HuH-7.5 (cell line): ENCODE data around the gene LRRC4B.

ENCODE experiments used
- DNase-seq: peaks from one replicate; pipeline ENCODE4 v3.0.0; 2011; ENCODE audit warnings: low spot score

LRRC4B gene

GRCh38 chr19:50505856-50506611 is 62.2 kb downstream of the LRRC4B start:
- DNase-seq = no peak

GRCh38 chr19:50501568-50502475 is 66.4 kb downstream of the LRRC4B start:
- DNase-seq = no peak

DNA sequence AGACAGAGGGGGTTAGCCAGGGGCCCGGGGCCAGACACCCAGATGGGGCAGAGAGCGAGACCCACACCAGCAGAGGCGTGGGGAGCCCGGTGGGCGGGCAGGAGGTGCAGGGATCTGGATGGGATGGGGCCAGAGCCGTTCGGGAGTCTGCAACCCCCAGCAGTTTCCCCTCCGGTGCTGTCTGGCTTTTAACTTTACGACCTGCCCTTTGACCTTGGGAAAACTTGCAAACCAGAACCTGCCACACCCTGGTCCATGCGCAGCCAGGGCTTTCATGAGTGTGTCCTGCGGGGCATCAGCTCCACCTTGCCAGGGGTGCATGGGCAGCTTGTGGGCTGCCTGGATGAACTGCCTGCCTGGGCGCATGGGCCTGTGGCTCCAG is 67.1 kb downstream of the LRRC4B start:
- no peak for DNase-seq

DNA sequence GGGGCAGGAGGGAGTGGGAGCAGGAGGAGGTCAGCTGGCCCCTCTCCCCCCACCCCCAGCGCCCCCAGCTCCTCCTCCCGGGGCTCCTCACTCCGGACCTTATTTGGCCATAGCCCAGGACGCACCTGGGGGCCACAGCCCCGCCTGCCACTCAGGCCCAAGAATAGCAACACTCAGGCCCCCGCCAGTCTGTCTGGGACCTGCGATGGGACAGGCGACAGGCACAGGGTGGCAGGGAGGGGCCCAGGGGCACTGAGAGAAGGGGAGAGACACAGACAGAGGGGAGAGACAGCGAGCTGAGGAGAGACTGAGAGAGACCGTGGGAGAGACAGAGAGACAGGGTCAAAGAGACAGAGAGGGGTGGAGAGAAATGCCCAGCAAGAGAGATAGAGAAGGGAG is 67.5 kb downstream of the LRRC4B start:
- no peak for DNase-seq

DNA sequence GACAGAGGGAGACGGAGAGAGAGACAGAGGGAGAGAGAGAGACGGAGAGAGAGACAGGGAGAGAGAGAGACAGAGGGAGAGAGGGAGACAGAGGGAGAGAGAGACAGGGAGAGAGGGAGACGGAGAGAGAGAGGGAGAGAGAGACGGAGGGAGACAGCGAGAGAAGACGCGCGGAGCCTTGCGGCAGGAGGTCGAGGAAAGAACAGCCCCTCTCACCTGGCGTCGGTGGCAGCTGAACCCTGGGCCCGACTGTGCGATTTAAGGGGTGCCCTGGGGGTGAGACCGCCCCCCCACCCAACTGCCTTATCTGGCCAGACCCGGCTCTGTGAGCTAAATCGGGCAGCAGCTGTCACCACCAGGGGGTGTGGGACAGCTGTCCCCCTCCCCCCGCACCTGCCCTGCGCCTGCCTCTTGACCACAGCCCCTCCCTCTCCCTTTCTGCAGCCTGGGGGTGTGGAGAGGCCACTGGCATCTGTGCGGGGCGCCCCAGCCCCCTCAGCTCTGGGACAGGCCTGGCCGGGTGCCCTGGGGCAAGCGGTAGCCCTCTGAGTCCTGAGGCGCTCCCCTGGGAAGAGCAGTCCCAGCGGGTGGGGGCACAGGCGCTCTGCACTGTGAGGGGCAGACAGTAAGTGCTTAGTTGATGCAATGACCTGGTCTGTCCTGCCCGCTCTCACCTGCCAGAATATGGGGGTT is 68.0 kb downstream of the LRRC4B start:
- no peak for DNase-seq

DNA sequence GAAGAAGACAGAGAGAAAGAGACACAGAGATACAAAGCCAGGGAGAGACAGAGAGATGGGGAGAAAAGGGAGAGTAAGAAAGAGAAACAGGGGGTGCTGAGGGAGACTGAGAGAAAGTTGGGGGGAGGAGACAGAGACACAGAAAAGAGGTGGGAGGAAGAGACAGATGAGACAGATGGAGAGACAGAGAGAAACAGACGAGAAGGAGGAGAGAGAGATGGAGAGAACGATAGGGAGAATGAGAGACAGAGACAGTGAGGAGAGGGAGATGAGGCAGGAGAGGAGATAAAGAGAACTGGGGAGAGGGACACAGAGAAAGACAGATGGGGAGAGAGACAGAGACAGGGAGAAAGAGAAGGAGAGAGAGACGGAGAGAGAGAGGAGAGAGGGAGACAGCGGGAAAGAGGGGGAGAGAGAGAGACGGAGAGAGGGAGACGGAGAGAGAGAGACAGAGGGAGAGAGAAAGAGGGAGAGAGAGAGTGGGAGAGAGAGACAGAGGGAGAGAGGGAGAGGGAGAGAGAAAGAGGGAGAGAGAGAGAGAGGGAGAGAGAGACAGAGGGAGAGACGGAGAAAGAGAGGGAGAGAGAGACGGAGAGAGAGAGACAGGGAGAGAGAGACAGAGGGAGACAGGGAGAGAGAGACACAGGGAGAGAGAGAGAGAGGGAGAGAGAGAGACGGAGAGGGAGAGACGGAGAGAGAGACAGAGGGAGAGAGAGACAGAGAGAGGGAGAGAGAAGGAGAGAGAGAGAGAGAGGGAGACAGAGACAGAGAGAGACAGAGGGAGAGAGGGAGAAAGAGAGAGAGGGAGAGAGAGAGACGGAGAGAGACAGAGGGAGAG is 69.8 kb downstream of the LRRC4B start:
- no peak for DNase-seq

- DNase-seq = no peak
Measured at GRCh38 chr19:50497022-50497405, 71.2 kb downstream of the LRRC4B start.

- DNase-seq = no peak
Measured at GRCh38 chr19:50496189-50497021, 71.8 kb downstream of the LRRC4B start.

DNA sequence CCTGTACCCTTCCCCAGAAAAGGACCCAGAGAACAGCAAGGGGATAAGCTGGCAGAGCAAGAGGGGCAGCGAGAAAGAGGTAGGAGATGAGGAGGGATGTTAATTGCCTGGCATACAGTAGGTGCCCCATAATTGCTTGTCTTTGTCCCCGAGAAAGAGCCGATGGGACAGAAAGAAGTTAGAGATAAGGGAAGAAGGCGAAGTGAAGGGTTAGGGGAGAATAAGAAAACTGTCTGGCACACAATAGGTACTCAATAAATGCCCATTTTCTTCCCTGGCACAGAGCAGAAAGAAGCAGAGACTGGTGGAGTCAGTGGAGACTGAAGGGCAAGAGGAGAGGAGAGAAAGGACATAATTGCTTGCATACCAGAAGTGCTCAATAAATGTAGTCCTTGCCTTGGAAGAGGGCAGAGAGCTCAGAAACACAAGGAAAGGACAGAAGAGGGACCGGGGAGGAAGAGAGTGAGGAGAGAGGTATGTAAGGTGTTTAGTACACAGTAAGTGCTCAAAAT is 73.2 kb downstream of the LRRC4B start:
- no peak for DNase-seq

- DNase-seq = no peak
Measured at GRCh38 chr19:50494186-50495019, 73.8 kb downstream of the LRRC4B start.

GRCh38 chr19:50493171-50493570 is 75.1 kb downstream of the LRRC4B start:
- DNase-seq = no peak

- DNase-seq = no peak
Measured at GRCh38 chr19:50492303-50493052, 75.8 kb downstream of the LRRC4B start.

GRCh38 chr19:50490991-50491472 is 77.2 kb downstream of the LRRC4B start:
- DNase-seq = no peak

- DNase-seq = no peak
Measured at GRCh38 chr19:50490411-50490811, 77.8 kb downstream of the LRRC4B start.

DNA sequence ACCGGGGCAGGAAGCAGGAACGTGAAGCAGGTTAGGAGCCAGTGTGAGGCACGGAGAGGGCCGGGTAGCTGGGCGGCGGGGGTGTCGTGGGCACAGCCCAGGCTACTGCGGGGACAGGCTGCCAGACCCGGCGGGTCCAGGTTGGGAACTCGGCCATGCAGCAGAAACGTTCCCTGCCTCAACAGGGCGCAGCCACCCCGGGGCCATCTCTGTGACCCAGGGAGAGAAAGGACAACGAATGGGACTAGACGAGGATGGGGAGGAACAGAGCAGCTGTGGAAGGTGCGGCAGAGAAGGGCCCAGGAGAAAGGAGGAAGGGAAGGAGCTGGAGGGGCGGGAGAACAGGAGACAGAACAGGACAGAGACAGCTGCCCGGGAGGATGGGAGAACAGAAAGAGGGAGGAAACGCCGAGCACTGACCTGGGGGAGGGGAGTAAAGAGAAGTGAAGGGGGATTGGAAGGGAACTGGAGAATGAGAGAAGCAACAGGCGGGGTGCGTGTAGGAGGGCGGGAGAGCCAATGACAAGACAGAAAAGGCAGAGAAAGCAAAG is 78.7 kb downstream of the LRRC4B start:
- DNase-seq = no peak

DNA sequence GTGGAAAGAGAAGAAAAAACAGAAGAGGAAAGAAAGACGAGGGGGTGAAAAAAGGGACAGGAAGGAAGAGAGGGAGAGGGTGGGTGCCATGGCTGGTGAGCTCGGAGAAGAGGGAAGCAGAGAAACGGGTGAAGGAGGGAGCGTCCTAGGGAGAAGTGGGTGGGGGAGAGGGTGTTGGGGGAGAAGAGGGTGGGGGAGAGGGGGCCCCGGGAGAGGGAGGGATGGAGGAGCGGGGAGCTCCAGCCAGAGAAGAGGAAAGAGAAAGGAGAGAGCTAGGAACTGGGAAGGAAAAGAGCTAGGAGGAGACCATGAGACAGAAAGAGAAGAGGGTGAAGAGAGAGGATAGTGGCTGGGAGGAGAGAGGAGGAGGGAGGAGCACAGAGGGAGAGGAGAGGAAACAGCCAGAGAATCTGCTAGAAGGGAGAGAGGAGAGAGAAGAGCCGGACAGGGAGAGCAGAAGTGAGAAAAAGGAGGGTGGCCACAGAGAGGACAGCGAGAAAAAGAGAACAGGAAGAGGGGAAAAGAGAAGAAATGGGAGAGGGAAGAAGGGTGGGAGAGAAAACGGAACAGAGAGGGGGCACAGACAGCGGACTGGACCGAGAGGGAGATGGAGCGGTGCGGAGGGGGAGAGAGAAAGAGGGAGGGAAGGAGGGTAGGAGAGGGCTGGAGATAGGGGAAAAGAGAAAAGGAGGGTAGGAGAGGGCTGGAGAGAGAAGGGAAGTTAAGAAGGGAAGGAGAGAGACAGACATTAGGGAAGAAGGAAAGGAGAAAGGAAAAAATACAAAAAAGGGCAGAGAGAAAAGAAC is 79.6 kb downstream of the LRRC4B start:
- DNase-seq = no peak

GRCh38 chr19:50486823-50487515 is 81.3 kb downstream of the LRRC4B start:
- no peak for DNase-seq
